Frontal cortex (tissue), 4 donors: ENCODE measurements around the gene NPW. TPM values are rescaled to one million over a fixed set of nuclear protein-coding genes. Genes with fewer than 3 reads are reported as not detected.

Experiments used
- DNase-seq, 2 donors: peaks; one replicate each; pipeline ENCODE4 v3.0.0; 2012; ENCODE audit warnings: low spot score in 2 of 2
- FAIRE-seq: peaks from 2 replicates; lab custom pipeline; 2012; peaks lifted over from hg19 to GRCh38; lab: Jason Lieb, UNC
- small RNA-seq: library from RNA; depleted of rRNA; stranded (forward); fragments of <200 nt; gene quantifications from one replicate; pipeline ENCODE3, GENCODE V24; 2014
- total RNA-seq: library from RNA; depleted of rRNA; stranded (reverse); fragments of >200 nt; gene quantifications from one replicate; pipeline ENCODE4 v1.2.3, GENCODE V29; 2014
- donor health status: control.
- donor health status: control.
- donor health status: control.

Gene NPW
- total RNA-seq, 1 donor from 2014 or later = not detected

DNA sequence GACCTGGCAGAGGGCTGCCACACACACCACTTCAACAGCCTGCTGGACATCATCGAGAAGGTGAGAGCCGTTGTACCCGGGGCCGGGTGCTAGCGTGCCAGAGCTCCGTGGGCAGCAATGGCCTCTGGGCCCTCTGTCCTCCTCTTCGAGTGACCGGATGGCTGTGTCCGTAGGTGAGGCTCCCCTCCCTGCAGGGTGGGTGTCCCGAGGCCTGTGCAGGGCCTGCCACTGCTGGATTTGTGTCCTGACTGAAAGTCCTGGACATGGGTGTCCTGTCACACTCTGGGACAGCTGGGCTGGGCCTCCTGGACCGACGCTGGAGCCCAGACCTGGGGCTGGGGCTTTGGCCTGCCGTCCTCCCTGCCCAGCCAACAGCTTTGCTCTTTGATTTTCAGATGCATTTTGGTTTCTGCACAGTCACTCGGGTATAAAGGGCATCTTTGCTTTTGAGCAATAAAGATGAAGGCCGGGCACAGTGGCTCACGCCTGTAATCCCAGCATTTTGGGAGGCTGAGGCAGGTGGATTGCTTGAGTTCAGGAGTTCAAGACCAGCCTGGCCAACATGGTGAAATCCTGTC lies 44.9 kb downstream of the NPW start:
- FAIRE-seq = no peak
- DNase-seq = no peak

DNA sequence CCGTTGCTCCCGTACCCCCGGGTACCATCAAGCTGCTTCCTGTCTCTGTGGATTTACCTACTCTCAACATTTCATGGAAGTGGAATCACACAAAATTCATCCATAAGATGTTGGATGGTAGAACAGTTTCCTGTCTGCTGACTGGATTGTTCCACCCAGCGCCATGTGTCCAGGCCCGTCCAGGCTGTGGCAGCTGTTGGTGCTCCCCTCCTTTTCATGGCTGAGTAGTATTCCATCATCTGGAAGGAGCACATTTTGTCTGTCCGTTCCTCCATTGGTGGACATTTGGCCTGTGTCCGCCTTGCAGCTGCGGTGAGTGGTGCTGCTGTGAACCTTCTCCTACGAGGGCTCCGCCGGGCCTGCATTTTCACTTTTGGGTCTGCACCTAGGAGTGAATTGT lies 46.6 kb downstream of the NPW start:
- no peak for FAIRE-seq
- no peak for DNase-seq

Small RNA genes within 50 kb of the gene (small RNA-seq; reads per million reads assigned to genes)
- gene AC005363.2 (not detected), gene RN7SL219P (not detected)

Other genes starting within 250 kb of the NPW start
- 35.1 TPM for gene NME3, start 248.2 kb upstream of the NPW start, total RNA-seq
- gene EME2, start 247.0 kb upstream of the NPW start, total RNA-seq = 7.7 TPM
- 31.4 TPM for gene MRPS34, start 246.7 kb upstream of the NPW start, total RNA-seq
- gene SPSB3, start 237.2 kb upstream of the NPW start, total RNA-seq = 57.9 TPM
- gene NUBP2, start 236.8 kb upstream of the NPW start, total RNA-seq = 37.9 TPM
- gene IGFALS, start 226.1 kb upstream of the NPW start, total RNA-seq = under 0.01 TPM
- gene HAGH, start 193.0 kb upstream of the NPW start, total RNA-seq = 51.8 TPM
- gene FAHD1, start 192.6 kb upstream of the NPW start, total RNA-seq = 64.0 TPM
- gene MEIOB, start 147.6 kb upstream of the NPW start, total RNA-seq = 0.41 TPM
- gene HS3ST6, start 101.4 kb upstream of the NPW start, total RNA-seq = not detected
- gene MSRB1, start 76.6 kb upstream of the NPW start, total RNA-seq = 4.1 TPM
- gene RPL3L, start 65.1 kb upstream of the NPW start, total RNA-seq = not detected
- gene NDUFB10, start 60.2 kb upstream of the NPW start, total RNA-seq = 76.6 TPM
- 1,930 TPM for gene RPS2, start 55.0 kb upstream of the NPW start, total RNA-seq
- gene RNF151, start 52.9 kb upstream of the NPW start, total RNA-seq = not detected
- gene TBL3, start 47.7 kb upstream of the NPW start, total RNA-seq = 11.0 TPM
- 1.2 TPM for gene NOXO1, start 38.3 kb upstream of the NPW start, total RNA-seq
- gene GFER, start 35.6 kb upstream of the NPW start, total RNA-seq = 12.6 TPM
- gene SYNGR3, start 29.8 kb upstream of the NPW start, total RNA-seq = 71.3 TPM
- 5.7 TPM for gene ZNF598, start 10.0 kb upstream of the NPW start, total RNA-seq
- 13.5 TPM for gene NHERF2, start 7.1 kb downstream of the NPW start, total RNA-seq
- 33.4 TPM for gene NTHL1, start 28.0 kb downstream of the NPW start, total RNA-seq
- gene TSC2, start 28.2 kb downstream of the NPW start, total RNA-seq = 39.5 TPM
- 58.3 TPM for gene PKD1, start 116.1 kb downstream of the NPW start, total RNA-seq
- gene RAB26, start 128.8 kb downstream of the NPW start, total RNA-seq = 4.1 TPM
- 25.7 TPM for gene TRAF7, start 136.0 kb downstream of the NPW start, total RNA-seq
- 15.9 TPM for gene CASKIN1, start 176.8 kb downstream of the NPW start, total RNA-seq
- 6.9 TPM for gene MLST8, start 185.7 kb downstream of the NPW start, total RNA-seq
- 4.5 TPM for gene BRICD5, start 191.1 kb downstream of the NPW start, total RNA-seq
- 10.2 TPM for gene PGP, start 195.1 kb downstream of the NPW start, total RNA-seq
- gene E4F1, start 203.8 kb downstream of the NPW start, total RNA-seq = 27.3 TPM
- gene DNASE1L2, start 216.7 kb downstream of the NPW start, total RNA-seq = 2.4 TPM
- 10.2 TPM for gene ECI1, start 231.8 kb downstream of the NPW start, total RNA-seq
- gene RNPS1, start 248.3 kb downstream of the NPW start, total RNA-seq = 81.1 TPM